ENCODE results near the gene HSBP1. TPM values are rescaled to one million over a fixed set of nuclear protein-coding genes. Genes with fewer than 3 reads are reported as not detected.

Gene HSBP1
- total RNA-seq, 6 experiments from 2014 or later: 5.6 to 46.2 (median 35.2) TPM

GRCh38 chr16:83797013-83797412 lies 10.8 kb upstream of the HSBP1 start:
- no peaks in the 10 kb centered on the region for H3K36me3 ChIP-seq
- H3K27ac ChIP-seq: no peak overlapping the region
- ATAC-seq (no peak), DNase-seq (no peak)
- TF ChIP-seq CTCF (IDR thresholded peaks at IDR 0.05) (no peak), POLR2A (IDR thresholded peaks at IDR 0.05) (no peak)
- H3K27me3 ChIP-seq: no peaks in the 10 kb centered on the region
- intact Hi-C loops (cut with DNase I): no loop called here
- H3K4me3 ChIP-seq: no peak overlapping the region
- H3K4me1 ChIP-seq: peaks cover 0 to under 1% (median 0%) of the 10 kb centered on the region in 4 donors
- WGBS (ENCODE audit: insufficient coverage, low coverage, low lambda C conversion rate, missing lambda C conversion rate): 42% methylated on average over 8 of the region's 9 CpGs
- H3K9me3 ChIP-seq: no peaks in the 10 kb centered on the region

GRCh38 chr16:83799336-83799735 lies 8.4 kb upstream of the HSBP1 start:
- DNase-seq (no peak), ATAC-seq (no peak)
- no peak for TF ChIP-seq POLR2A (IDR thresholded peaks at IDR 0.05)
- no peak for TF ChIP-seq CTCF (IDR thresholded peaks at IDR 0.05)
- WGBS (ENCODE audit: insufficient coverage, low coverage, low lambda C conversion rate, missing lambda C conversion rate): 18% methylated on average over 1 of the region's 1 CpG
- H3K36me3 ChIP-seq: no peaks in the 10 kb centered on the region
- H3K4me3 ChIP-seq: no peak overlapping the region
- H3K27me3 ChIP-seq: no peaks in the 10 kb centered on the region
- H3K9me3 ChIP-seq: no peaks in the 10 kb centered on the region
- intact Hi-C loops (cut with DNase I): no loop called here
- no peak overlapping the region for H3K27ac ChIP-seq
- peaks cover 0 to 11% (median 0%) of the 10 kb centered on the region in 4 donors for H3K4me1 ChIP-seq

- ATAC-seq: peak; percentile 52 to 71 (median 58)
- H3K36me3 ChIP-seq: no peaks in the 10 kb centered on the region
- no peak overlapping the region for H3K27ac ChIP-seq
- H3K4me1 ChIP-seq: peaks cover 0 to 11% (median 0%) of the 10 kb centered on the region in 4 donors
- TF ChIP-seq CTCF (IDR thresholded peaks at IDR 0.05) (no peak), POLR2A (IDR thresholded peaks at IDR 0.05) (no peak)
- intact Hi-C loops (cut with DNase I): no loop called here
- H3K4me3 ChIP-seq: peak overlapping the region in 1 of 3 donors; percentile 19
- WGBS (ENCODE audit: insufficient coverage, low coverage, low lambda C conversion rate, missing lambda C conversion rate): 17% methylated on average over 6 of the region's 6 CpGs
- H3K9me3 ChIP-seq: no peaks in the 10 kb centered on the region
- H3K27me3 ChIP-seq: no peaks in the 10 kb centered on the region
- DNase-seq: no peak
Observed at GRCh38 chr16:83802135-83802534, 5.6 kb upstream of the HSBP1 start.

- H3K27ac ChIP-seq: no peak overlapping the region
- no peaks in the 10 kb centered on the region for H3K9me3 ChIP-seq
- 29% methylated on average over 11 of the region's 11 CpGs for WGBS (ENCODE audit: insufficient coverage, low coverage, low lambda C conversion rate, missing lambda C conversion rate)
- intact Hi-C loops (cut with DNase I): no loop called here
- H3K27me3 ChIP-seq: no peaks in the 10 kb centered on the region
- H3K4me3 ChIP-seq: peak overlapping the region in 1 of 3 donors; percentile 19
- ATAC-seq (peak in 1 of 4 donors; percentile 5), DNase-seq (no peak)
- TF ChIP-seq CTCF (IDR thresholded peaks at IDR 0.05) (no peak), POLR2A (IDR thresholded peaks at IDR 0.05) (no peak)
- H3K36me3 ChIP-seq: no peaks in the 10 kb centered on the region
- peaks cover 0 to 11% (median 0%) of the 10 kb centered on the region in 4 donors for H3K4me1 ChIP-seq
Observed at GRCh38 chr16:83802554-83803205, 5.1 kb upstream of the HSBP1 start.
